Fibroblast of lung (primary cell): ENCODE measurements around the gene PDZK1.

Experiments used
- EZH2 ChIP-seq: IDR thresholded peaks from 2 replicates; pipeline ENCODE4 v1.5.1; 2012; ENCODE audit warnings: low read length, control low read depth, mild to moderate bottlenecking; ENCODE audit errors: missing control alignments
- TF ChIP-seq, protein P1 (sequence below), 2 donors: IDR thresholded peaks in 1 of 2; conservative IDR thresholded peaks in 1 of 2; 1 replicate in 1 of 2; 2 replicates in 1 of 2; pipeline ENCODE4 v1.5.1; 2011 to 2012; ENCODE audit warnings: low read length in 2 of 2, control low read depth in 1 of 2, inconsistent platforms in 1 of 2, low read depth in 1 of 2, mild to moderate bottlenecking in 1 of 2

DNA sequence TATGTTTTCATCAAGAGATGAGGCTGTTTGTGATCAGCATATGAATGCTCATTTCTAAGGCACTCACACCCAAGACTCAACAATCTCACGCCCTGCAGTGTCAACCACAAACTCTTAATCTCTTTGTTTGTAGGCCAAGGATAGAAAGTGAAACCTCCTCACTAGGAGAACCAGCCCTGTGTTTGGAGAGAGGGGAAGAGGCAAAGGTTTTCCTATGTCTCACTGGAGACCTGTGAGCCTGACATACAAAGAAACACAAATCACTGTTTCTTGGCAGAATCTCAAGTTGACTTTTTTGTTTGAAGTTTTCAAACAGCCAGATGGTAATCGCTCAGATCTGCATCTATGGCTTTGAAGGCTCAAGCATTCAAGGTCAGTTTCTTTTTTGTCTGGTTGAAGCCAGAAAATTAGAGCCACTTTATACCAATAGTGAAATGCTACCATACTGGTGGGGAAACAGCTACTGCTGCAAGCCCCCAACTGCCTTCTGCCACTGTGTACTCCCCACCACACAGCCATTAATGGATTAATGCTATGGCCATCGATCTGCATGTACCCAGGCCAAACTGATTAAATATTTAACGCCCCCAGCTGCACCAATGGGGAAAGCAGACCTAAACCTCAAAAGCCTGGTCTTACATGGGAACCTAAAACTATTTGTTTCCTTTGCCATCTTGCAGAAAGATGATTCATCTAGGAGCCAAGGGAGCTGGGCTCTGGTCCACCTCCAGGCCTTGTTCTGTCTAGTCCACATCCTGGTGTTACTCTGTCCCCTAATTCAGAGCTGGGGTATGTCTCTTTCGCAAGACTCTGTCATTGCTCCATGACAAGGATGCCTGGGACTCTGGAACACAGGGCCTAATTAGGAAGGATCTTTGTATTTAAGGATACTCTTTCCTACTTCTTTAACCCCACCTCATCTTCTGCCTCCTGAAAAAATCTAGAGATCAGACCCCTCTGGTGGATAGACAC lies 16.3 kb downstream of the PDZK1 start:
- TF ChIP-seq EZH2 = no peak
- TF ChIP-seq, protein P1, sequence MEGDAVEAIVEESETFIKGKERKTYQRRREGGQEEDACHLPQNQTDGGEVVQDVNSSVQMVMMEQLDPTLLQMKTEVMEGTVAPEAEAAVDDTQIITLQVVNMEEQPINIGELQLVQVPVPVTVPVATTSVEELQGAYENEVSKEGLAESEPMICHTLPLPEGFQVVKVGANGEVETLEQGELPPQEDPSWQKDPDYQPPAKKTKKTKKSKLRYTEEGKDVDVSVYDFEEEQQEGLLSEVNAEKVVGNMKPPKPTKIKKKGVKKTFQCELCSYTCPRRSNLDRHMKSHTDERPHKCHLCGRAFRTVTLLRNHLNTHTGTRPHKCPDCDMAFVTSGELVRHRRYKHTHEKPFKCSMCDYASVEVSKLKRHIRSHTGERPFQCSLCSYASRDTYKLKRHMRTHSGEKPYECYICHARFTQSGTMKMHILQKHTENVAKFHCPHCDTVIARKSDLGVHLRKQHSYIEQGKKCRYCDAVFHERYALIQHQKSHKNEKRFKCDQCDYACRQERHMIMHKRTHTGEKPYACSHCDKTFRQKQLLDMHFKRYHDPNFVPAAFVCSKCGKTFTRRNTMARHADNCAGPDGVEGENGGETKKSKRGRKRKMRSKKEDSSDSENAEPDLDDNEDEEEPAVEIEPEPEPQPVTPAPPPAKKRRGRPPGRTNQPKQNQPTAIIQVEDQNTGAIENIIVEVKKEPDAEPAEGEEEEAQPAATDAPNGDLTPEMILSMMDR (conservative IDR thresholded peaks at IDR 0.05 in 1 of 2, IDR thresholded peaks at IDR 0.05 in 1 of 2; ENCODE audit: low read depth in 1 of 2, low read length in 2 of 2) = no peak
